ENCODE measurements around the gene CFAP157.
A peak's percentile ranks its signal among the peaks of the same experiment; 100 is the strongest.

CFAP157 gene

DNA sequence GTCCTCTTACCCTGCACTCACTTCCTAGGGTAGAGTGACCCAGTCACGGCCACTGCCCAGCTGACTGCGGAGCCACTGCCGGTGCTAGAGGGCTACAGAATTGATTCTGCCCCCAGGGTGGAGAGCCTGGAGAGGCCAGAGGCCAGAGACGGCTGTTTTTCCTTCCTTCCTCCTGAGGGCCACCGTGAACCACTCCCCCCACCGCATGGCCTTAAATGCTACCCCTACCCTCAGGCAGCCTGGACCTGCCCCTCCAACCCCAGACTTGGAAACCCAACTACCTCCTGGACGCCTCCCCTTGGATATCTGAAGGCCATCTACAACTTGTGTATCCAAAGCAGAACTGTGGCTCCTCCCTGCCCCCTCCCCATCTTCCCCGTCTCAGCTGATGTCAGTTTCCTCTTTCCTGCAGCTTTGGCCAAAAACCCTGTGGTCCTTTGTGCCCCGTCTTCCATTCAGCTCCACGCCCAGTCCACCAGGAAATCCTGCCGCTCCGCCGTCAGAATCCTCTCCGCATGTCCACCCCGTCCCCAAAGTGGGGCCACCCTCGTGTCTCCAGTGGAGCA is 55.4 kb downstream of the CFAP157 start:
- peak overlapping the region; percentile 22 for H3K4me3 ChIP-seq
- peak overlapping the region in 1 of 2 donors; percentile 72 for H3K27ac ChIP-seq
- TF ChIP-seq, protein P1, sequence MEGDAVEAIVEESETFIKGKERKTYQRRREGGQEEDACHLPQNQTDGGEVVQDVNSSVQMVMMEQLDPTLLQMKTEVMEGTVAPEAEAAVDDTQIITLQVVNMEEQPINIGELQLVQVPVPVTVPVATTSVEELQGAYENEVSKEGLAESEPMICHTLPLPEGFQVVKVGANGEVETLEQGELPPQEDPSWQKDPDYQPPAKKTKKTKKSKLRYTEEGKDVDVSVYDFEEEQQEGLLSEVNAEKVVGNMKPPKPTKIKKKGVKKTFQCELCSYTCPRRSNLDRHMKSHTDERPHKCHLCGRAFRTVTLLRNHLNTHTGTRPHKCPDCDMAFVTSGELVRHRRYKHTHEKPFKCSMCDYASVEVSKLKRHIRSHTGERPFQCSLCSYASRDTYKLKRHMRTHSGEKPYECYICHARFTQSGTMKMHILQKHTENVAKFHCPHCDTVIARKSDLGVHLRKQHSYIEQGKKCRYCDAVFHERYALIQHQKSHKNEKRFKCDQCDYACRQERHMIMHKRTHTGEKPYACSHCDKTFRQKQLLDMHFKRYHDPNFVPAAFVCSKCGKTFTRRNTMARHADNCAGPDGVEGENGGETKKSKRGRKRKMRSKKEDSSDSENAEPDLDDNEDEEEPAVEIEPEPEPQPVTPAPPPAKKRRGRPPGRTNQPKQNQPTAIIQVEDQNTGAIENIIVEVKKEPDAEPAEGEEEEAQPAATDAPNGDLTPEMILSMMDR (IDR thresholded peaks at IDR 0.05) = no peak
- no peak for DNase-seq (ENCODE audit: low spot score)

DNA sequence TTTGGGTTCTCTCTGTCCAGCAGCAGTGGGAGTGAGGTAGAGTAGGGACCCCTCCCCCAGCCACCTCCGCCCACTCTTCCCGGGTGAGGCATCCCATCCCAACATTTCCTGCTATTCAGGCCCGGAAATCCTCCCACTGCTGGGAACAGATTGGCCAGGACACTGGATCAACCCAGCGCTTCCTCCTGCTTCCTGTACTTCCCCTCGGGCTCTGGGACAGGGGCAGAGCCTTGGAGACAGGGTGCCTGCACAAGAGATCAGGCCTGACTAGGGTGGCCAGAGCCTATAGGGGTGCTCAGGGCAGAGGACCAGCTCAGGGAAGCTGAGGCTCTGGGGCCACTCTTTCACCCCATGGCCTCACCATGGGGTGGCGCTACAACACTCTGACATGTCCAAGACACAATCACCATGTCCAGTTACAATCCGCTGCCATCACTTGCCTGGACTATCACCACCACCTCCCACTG is 57.2 kb downstream of the CFAP157 start:
- no peak overlapping the region for H3K4me3 ChIP-seq
- peak overlapping the region in 1 of 2 donors; percentile 68 for H3K27ac ChIP-seq
- TF ChIP-seq, protein P1 (IDR thresholded peaks at IDR 0.05) = no peak
- DNase-seq (ENCODE audit: low spot score) = no peak

DNA sequence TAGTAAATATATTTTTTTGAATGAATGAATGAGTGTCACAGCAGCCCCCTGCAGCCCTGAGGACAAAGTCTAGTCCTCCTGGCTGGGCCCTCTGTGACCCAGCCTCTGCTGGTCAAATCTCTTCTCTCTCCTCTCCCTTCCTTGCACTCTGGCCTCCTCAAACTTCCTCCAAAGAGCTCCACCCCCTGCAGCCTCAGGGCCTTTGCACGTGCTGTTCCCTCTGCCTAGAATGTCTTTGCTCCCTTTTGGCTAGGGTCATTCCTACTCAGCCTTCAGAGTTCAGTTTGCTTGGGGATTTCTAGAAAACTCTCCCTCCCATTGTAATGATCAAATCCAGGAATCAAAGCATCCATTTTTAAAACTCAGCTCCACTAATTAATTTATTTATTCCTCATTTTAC is 58.6 kb downstream of the CFAP157 start:
- TF ChIP-seq, protein P1 (IDR thresholded peaks at IDR 0.05) = no peak
- no peak for DNase-seq (ENCODE audit: low spot score)
- Histone ChIP-seq H3K27ac (peak overlapping the region in 1 of 2 donors; percentile 68), H3K4me3 (no peak overlapping the region)

All from coronary artery (tissue), 2 donors.